Astrocyte of the spinal cord (primary cell): Measurements from ENCODE around the gene GRID2.

ENCODE experiments used
- DNase-seq: peaks from one replicate; pipeline ENCODE4 v3.0.0; 2011; ENCODE audit warnings: low read depth, low spot score
- H3K4me3 ChIP-seq: 2 replicates; pipeline ENCODE4 v1.5.1; 2011; ENCODE audit warnings: low read depth, mild to moderate bottlenecking, low read length, moderate library complexity
- in situ Hi-C: cut with HindIII; loops from 2 replicates; pipeline ENCODE4 v1.10.0; 2017; ENCODE audit warnings: low sequenced_read_pairs
- TF ChIP-seq, protein P1 (sequence below): IDR thresholded peaks from 2 replicates; pipeline ENCODE4 v1.5.1; 2012; ENCODE audit warnings: low read depth, mild to moderate bottlenecking, low read length, inconsistent platforms

The GRID2 gene

DNA sequence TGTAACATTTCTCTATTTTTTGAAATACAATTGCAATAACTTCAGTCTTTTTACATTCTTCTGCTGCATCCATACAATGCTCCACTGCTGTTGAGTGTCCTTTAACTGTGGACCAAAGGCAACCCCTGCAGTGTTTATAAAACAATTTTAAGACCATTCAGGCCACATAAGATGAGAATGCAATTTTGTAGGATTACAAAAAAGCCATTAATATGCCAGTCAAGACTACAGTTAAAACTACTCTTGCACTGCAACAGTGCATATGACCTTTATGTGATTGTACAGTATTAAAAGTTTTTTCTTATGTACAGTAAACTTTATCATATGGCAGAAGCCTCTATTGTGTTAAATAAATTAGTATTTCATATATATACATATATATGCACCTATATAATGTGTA is 1469.1 kb downstream of the GRID2 start:
- TF ChIP-seq, protein P1, sequence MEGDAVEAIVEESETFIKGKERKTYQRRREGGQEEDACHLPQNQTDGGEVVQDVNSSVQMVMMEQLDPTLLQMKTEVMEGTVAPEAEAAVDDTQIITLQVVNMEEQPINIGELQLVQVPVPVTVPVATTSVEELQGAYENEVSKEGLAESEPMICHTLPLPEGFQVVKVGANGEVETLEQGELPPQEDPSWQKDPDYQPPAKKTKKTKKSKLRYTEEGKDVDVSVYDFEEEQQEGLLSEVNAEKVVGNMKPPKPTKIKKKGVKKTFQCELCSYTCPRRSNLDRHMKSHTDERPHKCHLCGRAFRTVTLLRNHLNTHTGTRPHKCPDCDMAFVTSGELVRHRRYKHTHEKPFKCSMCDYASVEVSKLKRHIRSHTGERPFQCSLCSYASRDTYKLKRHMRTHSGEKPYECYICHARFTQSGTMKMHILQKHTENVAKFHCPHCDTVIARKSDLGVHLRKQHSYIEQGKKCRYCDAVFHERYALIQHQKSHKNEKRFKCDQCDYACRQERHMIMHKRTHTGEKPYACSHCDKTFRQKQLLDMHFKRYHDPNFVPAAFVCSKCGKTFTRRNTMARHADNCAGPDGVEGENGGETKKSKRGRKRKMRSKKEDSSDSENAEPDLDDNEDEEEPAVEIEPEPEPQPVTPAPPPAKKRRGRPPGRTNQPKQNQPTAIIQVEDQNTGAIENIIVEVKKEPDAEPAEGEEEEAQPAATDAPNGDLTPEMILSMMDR = no peak
- no peak overlapping the region for H3K4me3 ChIP-seq
- in situ Hi-C loops = no loop called here
- no peak for DNase-seq

DNA sequence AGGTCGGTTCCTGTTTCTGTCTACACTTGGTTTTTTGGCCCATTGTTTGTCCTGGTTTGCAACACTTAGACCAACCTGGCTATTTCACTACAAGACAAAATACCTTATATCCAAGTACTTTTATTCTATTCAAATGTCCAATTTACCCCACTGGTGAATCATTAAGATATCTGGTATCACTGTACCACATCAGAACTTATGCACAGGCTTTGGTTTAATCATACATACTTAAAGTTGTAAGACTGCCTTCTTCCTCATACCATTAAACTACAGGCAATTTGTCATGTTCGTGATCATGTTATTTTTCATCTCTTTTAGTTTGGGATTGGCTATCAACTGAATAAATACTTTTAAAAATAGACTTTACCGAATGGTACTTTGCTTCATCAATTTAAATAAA is 1471.8 kb downstream of the GRID2 start:
- no peak for DNase-seq
- H3K4me3 ChIP-seq = no peak overlapping the region
- in situ Hi-C loops = no loop called here
- TF ChIP-seq, protein P1 = no peak

DNA sequence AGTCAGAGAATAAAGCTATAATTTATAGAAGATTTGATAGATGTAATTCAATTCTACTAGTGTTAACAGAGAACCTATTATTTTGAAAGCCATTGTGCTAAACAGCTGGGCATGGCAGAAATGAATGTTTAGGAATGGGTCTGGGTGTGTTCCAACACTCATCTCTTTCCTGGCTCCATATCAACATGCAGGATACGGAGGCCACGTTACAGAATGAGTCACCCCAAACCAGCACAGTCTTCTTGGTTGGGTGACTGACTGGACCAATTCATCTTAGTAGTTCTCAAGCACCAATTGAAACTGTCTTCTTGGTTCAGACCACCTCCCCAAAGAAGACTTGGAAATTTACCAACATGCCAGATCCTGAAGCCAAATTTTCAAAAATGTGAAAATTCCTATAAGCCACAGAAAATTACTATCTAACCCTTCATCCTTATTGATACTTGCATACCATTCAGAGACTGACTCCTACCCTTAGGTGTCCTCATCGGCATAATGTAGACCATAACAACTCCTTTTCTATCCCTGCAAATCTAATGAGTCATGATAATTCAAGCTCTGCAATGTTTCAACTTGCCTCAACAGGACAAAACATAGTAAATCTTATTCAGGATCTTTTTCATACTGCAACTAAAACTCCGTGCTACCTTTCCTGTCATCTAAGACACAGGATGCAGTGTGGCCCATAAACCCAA is 1472.8 kb downstream of the GRID2 start:
- TF ChIP-seq, protein P1 = no peak
- no peak overlapping the region for H3K4me3 ChIP-seq
- DNase-seq = peak; percentile 58
- in situ Hi-C loops = no loop called here

- DNase-seq = no peak
- no peak overlapping the region for H3K4me3 ChIP-seq
- TF ChIP-seq, protein P1 = no peak
- in situ Hi-C loops = no loop called here
Measured at GRCh38 chr4:93777081-93777460, 1473.3 kb downstream of the GRID2 start.

DNA sequence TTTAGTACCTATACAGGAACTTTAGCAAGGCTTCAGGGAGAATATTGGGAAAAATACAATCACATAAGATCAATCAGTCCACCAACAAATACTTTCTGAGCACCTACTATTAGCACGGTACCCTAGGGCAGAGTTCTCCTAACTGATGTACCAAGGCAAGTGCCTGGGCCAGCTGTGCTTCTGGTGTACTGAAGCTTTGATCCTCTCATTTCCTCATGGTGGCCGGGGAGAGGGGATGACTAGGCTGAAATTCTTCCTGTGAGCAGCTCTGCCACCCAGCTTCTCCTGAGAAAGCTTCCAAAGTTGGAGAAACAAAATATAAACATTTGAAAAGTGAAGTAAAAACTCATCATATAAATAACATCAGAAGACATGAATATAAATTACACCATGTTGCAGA is 1475.5 kb downstream of the GRID2 start:
- no peak for DNase-seq
- TF ChIP-seq, protein P1 = no peak
- H3K4me3 ChIP-seq = no peak overlapping the region
- in situ Hi-C loops = no loop called here

DNA sequence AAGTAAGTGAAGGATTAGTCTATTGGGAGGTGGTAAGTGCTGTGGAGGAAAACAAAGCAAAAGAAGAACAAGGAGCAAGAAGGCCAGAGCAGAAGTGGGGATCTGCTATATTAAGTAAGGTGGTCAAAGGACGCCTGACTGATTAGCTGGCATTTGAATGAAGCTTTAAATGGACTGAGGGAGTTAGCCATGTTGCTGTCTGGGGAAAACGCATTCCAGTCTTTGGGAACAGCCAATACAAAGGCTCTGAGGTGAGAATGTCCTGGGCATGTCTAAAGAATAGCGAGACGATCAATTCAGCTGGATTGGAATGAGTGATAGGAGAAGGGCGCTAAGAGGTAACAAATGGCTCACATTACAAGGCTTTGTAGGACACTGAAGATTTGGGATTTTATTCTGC is 1476.3 kb downstream of the GRID2 start:
- in situ Hi-C loops = no loop called here
- no peak overlapping the region for H3K4me3 ChIP-seq
- TF ChIP-seq, protein P1 = no peak
- DNase-seq = no peak
